Tibial nerve (tissue), 4 donors: ENCODE measurements around the gene FGF19. TPM values are rescaled to one million over a fixed set of nuclear protein-coding genes. Genes with fewer than 3 reads are reported as not detected.

Source experiments
- DNase-seq, 2 donors: peaks; one replicate each; pipeline ENCODE4 v3.0.0-alpha.2; 2019; ENCODE audit warnings: low spot score in 2 of 2
- H3K27ac ChIP-seq, 4 donors: fragments of 200-600 bp; sonication (generic) in 3 of 4; one replicate each; pipeline ENCODE4 v1.5.1; 2017 to 2019; ENCODE audit warnings: mild to moderate bottlenecking in 1 of 4
- H3K27me3 ChIP-seq, 2 donors: fragments of 200-600 bp; sonication (generic) in 1 of 2; one replicate each; pipeline versions ENCODE4 v1.5.1 to v1.6.0; 2017 to 2019
- H3K36me3 ChIP-seq, 3 donors: fragments of 200-600 bp; sonication (generic); one replicate each; pipeline ENCODE4 v1.5.1; 2018 to 2019
- H3K4me1 ChIP-seq, 4 donors: fragments of 200-600 bp; sonication (generic) in 3 of 4; one replicate each; pipeline ENCODE4 v1.5.1; 2017 to 2019
- H3K4me3 ChIP-seq, 4 donors: fragments of 200-600 bp; sonication (generic) in 3 of 4; one replicate each; pipeline ENCODE4 v1.5.1; 2017 to 2019; ENCODE audit warnings: mild to moderate bottlenecking in 1 of 4, moderate library complexity in 1 of 4
- H3K9me3 ChIP-seq, 4 donors: fragments of 200-600 bp; sonication (generic) in 3 of 4; one replicate each; pipeline ENCODE4 v1.5.1; 2017 to 2019
- CTCF ChIP-seq, 5 experiments: fragments of 200-600 bp in 3 of 5; fragments of 450-650 bp in 2 of 5; sonication (generic) in 3 of 5; IDR thresholded peaks; one replicate each; pipeline ENCODE4 v1.5.1; 2016 to 2019; ENCODE audit warnings: antibody characterized with exemption in 5 of 5, mild to moderate bottlenecking in 3 of 5, moderate library complexity in 2 of 5
- EP300 ChIP-seq, 2 donors: sonication (generic); formaldehyde crosslinking; IDR thresholded peaks; one replicate each; pipeline ENCODE4 v1.6.1; 2017; ENCODE audit warnings: antibody characterized with exemption in 2 of 2, mild to moderate bottlenecking in 1 of 2
- POLR2A ChIP-seq, 2 donors: fragments of 450-650 bp; IDR thresholded peaks; one replicate each; pipeline ENCODE4 v1.6.1; 2017; ENCODE audit warnings: antibody characterized with exemption in 2 of 2, mild to moderate bottlenecking in 2 of 2, moderate library complexity in 2 of 2
- WGBS, 2 donors: methylation state at CpG; one replicate each; pipeline ENCODE4 v1.1.5; 2018; 5-methylcytosine and 5-hydroxymethylcytosine counted together
- total RNA-seq, 4 donors: library from RNA; depleted of rRNA; stranded (reverse); fragments of >200 nt; gene quantifications; one replicate each; pipeline ENCODE4 v1.1.0, GENCODE V29; 2016

FGF19 gene
- not detected for total RNA-seq

DNA sequence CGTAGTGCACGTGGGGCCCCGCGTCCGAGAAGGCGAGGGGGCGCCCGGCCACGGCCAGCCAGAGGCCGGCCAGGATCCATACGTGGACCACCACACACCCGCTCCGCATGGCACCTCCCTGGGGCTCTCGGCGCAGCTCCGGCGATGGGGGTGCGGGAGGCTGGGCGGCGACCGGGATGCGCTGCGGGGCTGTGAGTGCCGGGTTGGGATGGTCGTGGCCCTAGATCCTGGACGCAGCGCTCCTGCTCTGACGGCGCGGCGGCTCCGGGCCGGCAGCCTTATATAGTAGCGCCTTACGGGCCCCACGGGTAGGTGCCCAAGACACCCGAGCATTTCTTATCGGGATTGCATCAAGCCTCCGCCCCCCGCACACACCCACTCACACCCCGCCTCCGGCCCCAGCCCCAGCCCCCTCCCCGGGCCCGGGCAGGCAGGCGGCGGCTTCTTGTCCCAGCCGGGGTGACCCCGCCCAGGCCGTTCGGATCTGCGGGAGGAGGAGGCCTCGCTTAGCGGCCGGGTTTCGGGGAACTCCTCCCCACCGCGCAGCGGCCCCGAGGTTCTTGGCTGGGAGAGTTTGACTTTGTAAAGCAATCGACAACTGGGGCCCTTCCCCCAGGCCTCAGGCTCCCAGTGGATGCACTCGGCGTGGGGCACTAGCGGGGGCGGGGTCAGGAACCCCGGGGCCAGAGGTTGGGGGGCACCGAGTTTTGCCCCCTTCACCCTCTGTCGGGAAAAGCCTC is at the start of gene FGF19:
FGF19 (minus strand) TSS at position 255 of the 740 bp plus-strand sequence; CDS start at position 109, 146 bp downstream.
- no peak for TF ChIP-seq POLR2A (IDR thresholded peaks at IDR 0.05)
- no peak for TF ChIP-seq CTCF (IDR thresholded peaks at IDR 0.05)
- no peak for TF ChIP-seq EP300 (IDR thresholded peaks at IDR 0.05)
- DNase-seq = no peak
- Histone ChIP-seq H3K4me3 (no peak within 1 kb of the TSS), H3K9me3 (no peaks in the 10 kb centered on the region), H3K27ac (no peak within 1 kb of the TSS), H3K36me3 (no peaks in the 10 kb centered on the region), H3K27me3 (peaks cover 2 to 72% of the 10 kb centered on the region in 2 donors), H3K4me1 (peaks cover 0 to 47% (median 8%) of the 10 kb centered on the region in 4 donors)
- WGBS, 2 donors = 0 to 1% methylated on average over 3 to 44 of the region's 67 CpGs

DNA sequence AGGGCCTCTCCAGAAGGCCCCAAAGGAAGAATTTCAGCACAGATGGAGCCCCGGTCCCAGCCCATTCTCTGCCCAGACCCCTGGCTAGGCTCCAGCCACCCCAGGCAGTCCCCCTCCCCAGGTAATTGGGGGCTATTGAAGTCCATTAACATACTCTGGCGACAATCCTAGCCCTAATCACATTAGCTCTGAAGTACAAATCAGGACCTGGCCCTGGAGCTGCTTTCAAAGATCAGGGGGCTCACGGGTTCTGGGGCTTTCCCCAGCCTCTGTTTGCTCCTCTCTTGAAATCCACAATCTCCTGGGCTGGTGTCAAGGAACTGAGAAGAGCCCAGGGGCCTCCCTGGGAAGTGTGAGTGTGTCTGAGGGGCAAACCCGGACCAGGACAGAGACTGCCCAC is 49.1 kb upstream of the FGF19 start:
- TF ChIP-seq POLR2A (IDR thresholded peaks at IDR 0.05) (no peak), CTCF (IDR thresholded peaks at IDR 0.05) (no peak), EP300 (IDR thresholded peaks at IDR 0.05) (no peak)
- H3K27ac ChIP-seq = no peak overlapping the region
- H3K4me1 ChIP-seq = no peaks in the 10 kb centered on the region
- no peaks in the 10 kb centered on the region for H3K36me3 ChIP-seq
- no peak for DNase-seq
- WGBS, 2 donors = 30 to 43% methylated on average over 4 of the region's 4 CpGs
- no peak overlapping the region for H3K4me3 ChIP-seq
- H3K27me3 ChIP-seq = no peaks in the 10 kb centered on the region
- H3K9me3 ChIP-seq = peaks cover 0 to 30% (median 0%) of the 10 kb centered on the region in 4 donors

GRCh38 chr11:69750875-69751597 is 47.2 kb upstream of the FGF19 start:
- H3K4me1 ChIP-seq = no peaks in the 10 kb centered on the region
- H3K4me3 ChIP-seq = no peak overlapping the region
- H3K9me3 ChIP-seq = peaks cover 0 to 12% (median 0%) of the 10 kb centered on the region in 4 donors
- no peak for DNase-seq
- H3K27me3 ChIP-seq = no peaks in the 10 kb centered on the region
- TF ChIP-seq CTCF (IDR thresholded peaks at IDR 0.05) = no peak
- no peak for TF ChIP-seq POLR2A (IDR thresholded peaks at IDR 0.05)
- no peak for TF ChIP-seq EP300 (IDR thresholded peaks at IDR 0.05)
- H3K36me3 ChIP-seq = no peaks in the 10 kb centered on the region
- WGBS, 2 donors = 70 to 73% methylated on average over 11 of the region's 11 CpGs
- H3K27ac ChIP-seq = peak overlapping the region in 1 of 4 donors; percentile 14

- Histone ChIP-seq H3K27me3 (no peaks in the 10 kb centered on the region), H3K4me1 (no peaks in the 10 kb centered on the region), H3K9me3 (peaks cover 0 to 4% (median 0%) of the 10 kb centered on the region in 4 donors), H3K27ac (no peak overlapping the region), H3K36me3 (no peaks in the 10 kb centered on the region), H3K4me3 (no peak overlapping the region)
- WGBS, 2 donors = 74 to 78% methylated on average over 9 to 11 of the region's 11 CpGs
- no peak for TF ChIP-seq POLR2A (IDR thresholded peaks at IDR 0.05)
- no peak for TF ChIP-seq CTCF (IDR thresholded peaks at IDR 0.05)
- no peak for TF ChIP-seq EP300 (IDR thresholded peaks at IDR 0.05)
- no peak for DNase-seq
These were observed 46.5 kb upstream of the FGF19 start for GRCh38 chr11:69750108-69750850.
